ENCODE measurements around the gene DIO1. TPM values are rescaled to one million over a fixed set of nuclear protein-coding genes. Genes with fewer than 3 reads are reported as not detected.
A peak's percentile ranks its signal among the peaks of the same experiment; 100 is the strongest.

DIO1 gene
- total and polyA plus RNA-seq, 9 of the 15 experiments (the other 6 are each of a cell fraction or from before 2014, with no cell fraction given): not detected

GRCh38 chr1:53889304-53890298, 4.4 kb upstream of the DIO1 start, which contains the start of gene YIPF1 (continued):
- TF ChIP-seq TFAP4 (CRISPR knock-in tag; IDR thresholded peaks at IDR 0.05; ENCODE audit: borderline replicate concordance) (peak; percentile 70), PREB (CRISPR knock-in tag; IDR thresholded peaks at IDR 0.05) (0 out of 2 replicates have a peak, but pooled peaks have one; percentile 39), ZNF24 (IDR thresholded peaks at IDR 0.05) (peak; percentile 59; the same call in 1 of the 2 replicates), JUND (IDR thresholded peaks at IDR 0.05; ENCODE audit: borderline replicate concordance, low read depth, low read length) (peak; percentile 17; the same call in 1 of the 2 replicates), JUND (tag; IDR thresholded peaks at IDR 0.05; ENCODE audit: borderline replicate concordance, low read depth, low read length) (no peak; the same call in 1 of the 3 replicates), CHD7 (IDR thresholded peaks at IDR 0.05; ENCODE audit: low read depth, low read length) (no peak), ID3 (CRISPR knock-in tag; IDR thresholded peaks at IDR 0.05) (no peak), ID3 (tag; IDR thresholded peaks at IDR 0.05) (peak; percentile 84; the same call in 1 of the 2 replicates), DNMT1 (IDR thresholded peaks at IDR 0.05) (0 out of 2 replicates have a peak, but pooled peaks have one; percentile 83)
